H9 (cell line): Measurements from ENCODE around the gene LIPE. TPM values are rescaled to one million over a fixed set of nuclear protein-coding genes. Genes with fewer than 3 reads are reported as not detected.

Source experiments
- DNase-seq: peaks from one replicate; pipeline ENCODE4 v3.0.0-alpha.2; 2017
- H2AFZ ChIP-seq: one replicate; pipeline ENCODE4 v1.6.1; 2013; ENCODE audit warnings: mild to moderate bottlenecking, low read length, control low read depth, moderate library complexity
- H2AK5ac ChIP-seq: 2 replicates; pipeline ENCODE4 v1.6.1; 2013; ENCODE audit warnings: low read length, control low read depth, mixed read lengths; ENCODE audit not compliant: insufficient read length
- H2BK120ac ChIP-seq: one replicate; pipeline ENCODE4 v1.6.1; 2013; ENCODE audit warnings: low read depth, mild to moderate bottlenecking, low read length, control low read depth, inconsistent platforms; ENCODE audit not compliant: poor library complexity, severe bottlenecking
- H2BK12ac ChIP-seq: 2 replicates; pipeline ENCODE4 v1.6.1; 2013; ENCODE audit warnings: low read length, control low read depth, mixed read lengths, low read depth; ENCODE audit not compliant: insufficient read length
- H2BK15ac ChIP-seq: 2 replicates; pipeline ENCODE4 v1.6.1; 2013; ENCODE audit warnings: low read depth, low read length, control low read depth
- H2BK20ac ChIP-seq: one replicate; pipeline ENCODE4 v1.6.1; 2013; ENCODE audit warnings: low read depth, mild to moderate bottlenecking, low read length, control low read depth, inconsistent platforms; ENCODE audit not compliant: poor library complexity, severe bottlenecking
- H2BK5ac ChIP-seq: 2 replicates; pipeline ENCODE4 v1.6.1; 2013; ENCODE audit warnings: low read length, control low read depth, mixed read lengths; ENCODE audit not compliant: insufficient read length
- H3K14ac ChIP-seq: 2 replicates; pipeline ENCODE4 v1.6.1; 2013; ENCODE audit warnings: low read length, control low read depth; ENCODE audit not compliant: insufficient read depth
- H3K18ac ChIP-seq: 2 replicates; pipeline ENCODE4 v1.6.1; 2013; ENCODE audit warnings: low read depth, mild to moderate bottlenecking, mixed read lengths, low read length, control low read depth; ENCODE audit not compliant: insufficient read length
- H3K23ac ChIP-seq: 2 replicates; pipeline ENCODE4 v1.6.1; 2013; ENCODE audit warnings: low read length, control low read depth, mixed read lengths, low read depth; ENCODE audit not compliant: insufficient read length
- H3K23me2 ChIP-seq: 2 replicates; pipeline ENCODE4 v1.6.1; 2013; ENCODE audit warnings: low read depth, mild to moderate bottlenecking, mixed read lengths, low read length, control low read depth; ENCODE audit not compliant: insufficient read length, poor library complexity, severe bottlenecking
- H3K27ac ChIP-seq: 2 replicates; pipeline ENCODE4 v1.5.1; 2013; ENCODE audit warnings: low read length, control low read depth, mixed read lengths, low read depth; ENCODE audit not compliant: insufficient read length
- H3K27me3 ChIP-seq: 2 replicates; pipeline ENCODE4 v1.6.1; 2013; ENCODE audit warnings: low read length, control low read depth, inconsistent platforms; ENCODE audit not compliant: insufficient read depth
- H3K4ac ChIP-seq: 2 replicates; pipeline ENCODE4 v1.6.1; 2013; ENCODE audit warnings: low read depth, mild to moderate bottlenecking, control low read depth, inconsistent platforms, low read length, moderate library complexity
- H3K4me1 ChIP-seq: 2 replicates; pipeline ENCODE4 v1.6.1; 2013; ENCODE audit warnings: low read length, control low read depth, inconsistent platforms; ENCODE audit not compliant: insufficient read depth
- H3K4me2 ChIP-seq: 2 replicates; pipeline ENCODE4 v1.6.1; 2013; ENCODE audit warnings: low read length, control low read depth, mixed read lengths; ENCODE audit not compliant: insufficient read length, insufficient read depth
- H3K56ac ChIP-seq: 2 replicates; pipeline ENCODE4 v1.6.1; 2013; ENCODE audit warnings: low read depth, mild to moderate bottlenecking, mixed read lengths, low read length, control low read depth; ENCODE audit not compliant: insufficient read length
- H3K79me1 ChIP-seq: 2 replicates; pipeline ENCODE4 v1.6.1; 2013; ENCODE audit warnings: low read depth, mild to moderate bottlenecking, moderate library complexity, low read length, control low read depth, inconsistent platforms; ENCODE audit not compliant: insufficient read depth, poor library complexity, severe bottlenecking
- H3K79me2 ChIP-seq: 2 replicates; pipeline ENCODE4 v1.6.1; 2013; ENCODE audit warnings: low read length, control low read depth, inconsistent platforms; ENCODE audit not compliant: insufficient read depth
- H3K9ac ChIP-seq: 2 replicates; pipeline ENCODE4 v1.6.1; 2013; ENCODE audit warnings: low read length, control low read depth, mixed read lengths; ENCODE audit not compliant: insufficient read length; ENCODE audit errors: extremely low read depth
- H3K9me3 ChIP-seq: one replicate; pipeline ENCODE4 v1.6.1; 2013; ENCODE audit warnings: low read depth, low read length, inconsistent platforms; ENCODE audit not compliant: control insufficient read depth
- H3T11ph ChIP-seq: one replicate; pipeline ENCODE4 v1.6.1; 2013; ENCODE audit warnings: mild to moderate bottlenecking, low read length, control low read depth, inconsistent platforms
- H4K20me1 ChIP-seq: one replicate; pipeline ENCODE4 v1.6.1; 2013; ENCODE audit not compliant: control insufficient read depth, insufficient read length, insufficient read depth
- H4K5ac ChIP-seq: 2 replicates; pipeline ENCODE4 v1.6.1; 2013; ENCODE audit warnings: low read depth, mild to moderate bottlenecking, mixed read lengths, low read length, control low read depth; ENCODE audit not compliant: insufficient read length
- H4K8ac ChIP-seq: replicated peaks from 2 replicates; pipeline ENCODE4 v1.6.1; 2013; ENCODE audit warnings: low read length, control low read depth, mixed read lengths, low read depth; ENCODE audit not compliant: insufficient read length
- H4K91ac ChIP-seq: 2 replicates; pipeline ENCODE4 v1.6.1; 2013; ENCODE audit warnings: low read depth, mild to moderate bottlenecking, moderate library complexity, mixed read lengths, low read length, control low read depth; ENCODE audit not compliant: insufficient read length
- H3K27ac Mint-ChIP-seq, 3 experiments: 2 replicates in 2 of 3; 3 replicates in 1 of 3; pipeline ENCODE4 v1.8.0; 2020 to 2021; ENCODE audit warnings: mixed read lengths in 3 of 3, mild to moderate bottlenecking in 1 of 3, moderate library complexity in 1 of 3
- H3K27me3 Mint-ChIP-seq: 2 replicates; pipeline ENCODE4 v1.8.0; 2021; ENCODE audit warnings: low read depth, mild to moderate bottlenecking, moderate library complexity, mixed read lengths
- H3K36me3 Mint-ChIP-seq, 3 experiments: 2 replicates in 2 of 3; 3 replicates in 1 of 3; pipeline ENCODE4 v1.8.0; 2020 to 2021; ENCODE audit warnings: low read depth in 3 of 3, mixed read lengths in 3 of 3; ENCODE audit not compliant: insufficient read depth in 1 of 3
- H3K4me1 Mint-ChIP-seq, 2 experiments: 2 replicates each; pipeline ENCODE4 v1.8.0; 2020; ENCODE audit warnings: mixed read lengths in 2 of 2
- H3K4me3 Mint-ChIP-seq, 2 experiments: 2 replicates in 1 of 2; 3 replicates in 1 of 2; pipeline ENCODE4 v1.8.0; 2020 to 2021; ENCODE audit warnings: mild to moderate bottlenecking in 2 of 2, mixed read lengths in 2 of 2, moderate library complexity in 1 of 2
- H3K9me3 Mint-ChIP-seq, 2 experiments: 2 replicates in 1 of 2; 3 replicates in 1 of 2; pipeline ENCODE4 v1.8.0; 2020; ENCODE audit warnings: mild to moderate bottlenecking in 2 of 2, mixed read lengths in 2 of 2, moderate library complexity in 1 of 2
- WGBS: extraction: QIAGEN DNeasy Blood & Tissue Kit; methylation state at CpG from one replicate; pipeline ENCODE4 v1.1.7; 2013; ENCODE audit warnings: missing lambda C conversion rate, low lambda C conversion rate, mixed read lengths; ENCODE audit not compliant: insufficient read length; ENCODE audit errors: extremely low coverage; 5-methylcytosine and 5-hydroxymethylcytosine counted together
- total RNA-seq: library from RNA; stranded (reverse); gene quantifications from 2 replicates; pipeline ENCODE4 v1.2.1, GENCODE V29; 2021
- TF ChIP-seq, protein P1 (sequence below): fragments of 200-600 bp; sonication (generic); conservative IDR thresholded peaks from 3 replicates; pipeline ENCODE4 v1.8.0; 2021; ENCODE audit warnings: antibody characterized with exemption, mild to moderate bottlenecking

LIPE gene
- total RNA-seq, 1 experiment from 2014 or later: 6.3 TPM

GRCh38 chr19:42431486-42431885, 4.3 kb upstream of the LIPE start:
- H3K36me3 Mint-ChIP-seq: no peaks in the 10 kb centered on the region
- Histone ChIP-seq H3T11ph (no peak overlapping the region), H2BK12ac (no peak overlapping the region), H3K14ac (no peak overlapping the region), H3K4ac (no peak overlapping the region), H2BK20ac (no peak overlapping the region), H4K5ac (no peak overlapping the region), H3K4me2 (no peak overlapping the region), H3K9me3 (no peaks in the 10 kb centered on the region), H4K8ac (no peak overlapping the region), H2AFZ (no peak overlapping the region), H2BK120ac (no peak overlapping the region), H3K23me2 (no peaks in the 10 kb centered on the region), H2BK15ac (no peak overlapping the region), H3K79me1 (no peaks in the 10 kb centered on the region), H4K91ac (no peak overlapping the region), H2AK5ac (no peak overlapping the region), H3K9ac (no peak overlapping the region), H3K27me3 (no peaks in the 10 kb centered on the region; the same call in 1 of the 2 replicates), H3K23ac (no peak overlapping the region), H3K4me1 (no peaks in the 10 kb centered on the region; the same call in 1 of the 2 replicates), H3K27ac (no peak overlapping the region), H3K18ac (no peak overlapping the region), H2BK5ac (no peak overlapping the region), H4K20me1 (no peaks in the 10 kb centered on the region), H3K56ac (no peak overlapping the region), H3K79me2 (no peaks in the 10 kb centered on the region)
- no peaks in the 10 kb centered on the region for H3K9me3 Mint-ChIP-seq
- no peak overlapping the region for H3K4me3 Mint-ChIP-seq
- TF ChIP-seq, protein P1, sequence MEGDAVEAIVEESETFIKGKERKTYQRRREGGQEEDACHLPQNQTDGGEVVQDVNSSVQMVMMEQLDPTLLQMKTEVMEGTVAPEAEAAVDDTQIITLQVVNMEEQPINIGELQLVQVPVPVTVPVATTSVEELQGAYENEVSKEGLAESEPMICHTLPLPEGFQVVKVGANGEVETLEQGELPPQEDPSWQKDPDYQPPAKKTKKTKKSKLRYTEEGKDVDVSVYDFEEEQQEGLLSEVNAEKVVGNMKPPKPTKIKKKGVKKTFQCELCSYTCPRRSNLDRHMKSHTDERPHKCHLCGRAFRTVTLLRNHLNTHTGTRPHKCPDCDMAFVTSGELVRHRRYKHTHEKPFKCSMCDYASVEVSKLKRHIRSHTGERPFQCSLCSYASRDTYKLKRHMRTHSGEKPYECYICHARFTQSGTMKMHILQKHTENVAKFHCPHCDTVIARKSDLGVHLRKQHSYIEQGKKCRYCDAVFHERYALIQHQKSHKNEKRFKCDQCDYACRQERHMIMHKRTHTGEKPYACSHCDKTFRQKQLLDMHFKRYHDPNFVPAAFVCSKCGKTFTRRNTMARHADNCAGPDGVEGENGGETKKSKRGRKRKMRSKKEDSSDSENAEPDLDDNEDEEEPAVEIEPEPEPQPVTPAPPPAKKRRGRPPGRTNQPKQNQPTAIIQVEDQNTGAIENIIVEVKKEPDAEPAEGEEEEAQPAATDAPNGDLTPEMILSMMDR: no peak
- H3K4me1 Mint-ChIP-seq: peaks cover 10 to 25% of the 10 kb centered on the region in 2 experiments
- H3K27me3 Mint-ChIP-seq: peaks cover 47% of the 10 kb centered on the region
- no CpG with 5 or more reads among the region's 1 CpG for WGBS
- DNase-seq: no peak
- no peak overlapping the region for H3K27ac Mint-ChIP-seq
